Aorta (tissue), 5 donors: ENCODE measurements around the gene TARBP1. TPM values are rescaled to one million over a fixed set of nuclear protein-coding genes. Genes with fewer than 3 reads are reported as not detected.

Experiments
- ATAC-seq: fragments of 200-7000 bp; cut with Tn5 transposase; one replicate; pipeline ENCODE4 v1.9.1; 2022; ENCODE audit warnings: moderate library complexity; ENCODE audit not compliant: low FRiP score
- DNase-seq, 2 donors: peaks; one replicate each; pipeline ENCODE4 v3.0.0-alpha.2; 2020
- H3K27ac ChIP-seq, 2 donors: one replicate each; pipeline ENCODE4 v1.5.1; 2013; ENCODE audit warnings: low read length in 2 of 2, mild to moderate bottlenecking in 2 of 2, moderate library complexity in 2 of 2, control low read depth in 1 of 2, inconsistent platforms in 1 of 2, low read depth in 1 of 2
- H3K27me3 ChIP-seq, 2 donors: one replicate each; pipeline ENCODE4 v1.6.1; 2013; ENCODE audit warnings: control low read depth in 1 of 2, low read length in 1 of 2, mild to moderate bottlenecking in 1 of 2, moderate library complexity in 1 of 2; ENCODE audit not compliant: insufficient read depth in 2 of 2, control insufficient read depth in 1 of 2
- H3K36me3 ChIP-seq, 2 donors: one replicate each; pipeline ENCODE4 v1.6.1; 2013; ENCODE audit warnings: control low read depth in 1 of 2, low read length in 1 of 2, mild to moderate bottlenecking in 1 of 2; ENCODE audit not compliant: insufficient read depth in 2 of 2, control insufficient read depth in 1 of 2
- H3K4me1 ChIP-seq, 2 donors: one replicate each; pipeline ENCODE4 v1.6.1; 2013; ENCODE audit warnings: low read length in 2 of 2, control low read depth in 1 of 2, mild to moderate bottlenecking in 1 of 2, moderate library complexity in 1 of 2; ENCODE audit not compliant: insufficient read depth in 2 of 2, control insufficient read depth in 1 of 2
- H3K4me3 ChIP-seq, 2 donors: one replicate each; pipeline ENCODE4 v1.5.1; 2013; ENCODE audit warnings: low read length in 2 of 2, control low read depth in 1 of 2, mild to moderate bottlenecking in 1 of 2
- H3K9me3 ChIP-seq: one replicate; pipeline ENCODE4 v1.6.1; 2013; ENCODE audit warnings: mild to moderate bottlenecking, low read length; ENCODE audit not compliant: control insufficient read depth
- WGBS, 2 donors: extraction: QIAGEN DNeasy Blood & Tissue Kit; methylation state at CpG; one replicate each; pipeline ENCODE4 v1.1.7; 2013; 5-methylcytosine and 5-hydroxymethylcytosine counted together
- intact Hi-C, 2 donors: fragments of 100-400 bp; cut with DNase I; formaldehyde crosslinking; loops; one replicate each; pipeline versions ENCODE4 v1.14.2 to v1.15.0; 2022
- polyA plus RNA-seq, 2 donors: library from polyadenylated mRNA; stranded (reverse); fragments of 200-250 nt; gene quantifications; one replicate each; pipeline ENCODE4 v1.2.3, GENCODE V29; 2013
- total RNA-seq, 2 donors: library from RNA; stranded (reverse); fragmentation: NEBNext Ultra II Directional; extraction: Animal tissue kit (Norgen Biotek cat#: 25700); gene quantifications; one replicate each; pipeline ENCODE4 v1.2.1, GENCODE V29; 2021
- donor health status: healthy with polysubstance abuse.
- donor health status: Bipolar disorder and iron deficiency.
- donor health status: DM: no; HTN: no; CAD: no.
- donor health status: DM: no; HTN: no; CAD: no.
- donor health status: DM: yes; HTN: yes; CAD: no.

The TARBP1 gene
- total and polyA plus RNA-seq, 4 donors = 3.1 to 23.2 (median 14.2) TPM

DNA sequence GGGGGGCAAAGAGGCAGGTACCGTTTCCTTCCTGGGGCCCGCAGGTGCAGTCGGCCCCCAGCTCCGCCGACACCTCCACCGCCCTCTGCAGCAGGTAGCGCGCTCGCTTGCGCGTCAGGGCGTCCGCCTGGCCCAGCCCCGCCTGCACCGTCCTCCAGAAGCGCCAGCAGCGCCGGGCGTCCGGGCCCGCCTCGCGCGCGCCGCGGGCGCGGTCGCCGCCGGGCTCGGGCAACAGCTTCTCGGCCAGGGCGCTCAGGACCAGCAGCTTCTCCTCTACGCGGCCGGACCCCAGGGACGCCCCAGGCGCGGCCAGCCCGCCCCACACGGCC is 863 bp downstream of the TARBP1 start:
- 0% methylated on average over 43 of the region's 43 CpGs for WGBS, 2 donors
- Histone ChIP-seq H3K4me1 (no peaks in the 10 kb centered on the region), H3K9me3 (no peaks in the 10 kb centered on the region), H3K4me3 (peak overlapping the region; percentile 85 to 93), H3K36me3 (no peaks in the 10 kb centered on the region), H3K27ac (peak overlapping the region; percentile 15 to 42), H3K27me3 (no peaks in the 10 kb centered on the region)
- peak; percentile 58 for ATAC-seq
- DNase-seq = no peak
- intact Hi-C loops = no loop called here

DNA sequence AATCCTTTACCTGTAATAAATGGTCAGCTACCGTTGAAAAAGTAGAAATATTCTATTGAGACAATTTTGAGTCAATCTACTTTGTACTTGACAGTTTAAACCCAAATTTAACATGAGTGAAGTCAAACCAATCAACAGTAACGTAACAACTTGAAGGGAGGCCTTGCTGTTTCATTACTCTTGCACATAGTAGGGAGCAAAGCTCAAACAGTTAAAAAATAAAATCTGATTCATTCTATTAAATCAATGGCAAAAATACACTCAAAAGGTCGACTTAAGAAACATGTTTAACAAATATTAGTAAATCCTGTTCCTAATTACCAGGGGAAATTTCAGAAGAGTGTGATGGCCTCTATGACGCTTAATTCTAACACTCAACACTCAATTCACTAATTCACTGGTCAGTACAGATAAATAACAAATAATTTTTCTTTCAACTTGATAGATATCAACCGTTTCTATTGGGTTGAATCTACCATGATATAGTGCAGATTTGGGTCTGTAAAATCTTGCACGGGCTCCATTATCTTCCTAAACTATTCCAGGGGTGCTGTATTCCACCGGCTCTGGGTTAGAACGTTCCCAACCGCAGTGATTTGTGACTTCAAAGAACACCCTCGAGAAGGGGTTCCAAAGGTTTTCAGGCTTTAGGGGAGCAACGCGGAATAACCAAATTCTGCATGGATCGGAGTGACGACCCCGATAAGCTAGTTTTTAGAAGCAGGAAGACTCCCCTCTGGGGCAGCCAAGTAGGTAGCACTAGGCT is 1.4 kb downstream of the TARBP1 start:
- H3K4me3 ChIP-seq = peak overlapping the region; percentile 85 to 93
- ATAC-seq (no peak), DNase-seq (no peak)
- intact Hi-C loops = no loop called here
- H3K9me3 ChIP-seq = no peaks in the 10 kb centered on the region
- H3K27ac ChIP-seq = peak overlapping the region; percentile 7 to 15
- H3K4me1 ChIP-seq = no peaks in the 10 kb centered on the region
- 31 to 32% methylated on average over 15 of the region's 15 CpGs for WGBS, 2 donors
- H3K27me3 ChIP-seq = no peaks in the 10 kb centered on the region
- no peaks in the 10 kb centered on the region for H3K36me3 ChIP-seq

GRCh38 chr1:234476172-234476571 is 2.8 kb downstream of the TARBP1 start:
- DNase-seq (no peak), ATAC-seq (no peak)
- intact Hi-C loops = no loop called here
- H3K9me3 ChIP-seq = no peaks in the 10 kb centered on the region
- WGBS, 2 donors = 72 to 92% methylated on average over 5 of the region's 5 CpGs
- no peak overlapping the region for H3K27ac ChIP-seq
- no peaks in the 10 kb centered on the region for H3K27me3 ChIP-seq
- H3K4me1 ChIP-seq = no peaks in the 10 kb centered on the region
- H3K4me3 ChIP-seq = no peak overlapping the region
- no peaks in the 10 kb centered on the region for H3K36me3 ChIP-seq

DNA sequence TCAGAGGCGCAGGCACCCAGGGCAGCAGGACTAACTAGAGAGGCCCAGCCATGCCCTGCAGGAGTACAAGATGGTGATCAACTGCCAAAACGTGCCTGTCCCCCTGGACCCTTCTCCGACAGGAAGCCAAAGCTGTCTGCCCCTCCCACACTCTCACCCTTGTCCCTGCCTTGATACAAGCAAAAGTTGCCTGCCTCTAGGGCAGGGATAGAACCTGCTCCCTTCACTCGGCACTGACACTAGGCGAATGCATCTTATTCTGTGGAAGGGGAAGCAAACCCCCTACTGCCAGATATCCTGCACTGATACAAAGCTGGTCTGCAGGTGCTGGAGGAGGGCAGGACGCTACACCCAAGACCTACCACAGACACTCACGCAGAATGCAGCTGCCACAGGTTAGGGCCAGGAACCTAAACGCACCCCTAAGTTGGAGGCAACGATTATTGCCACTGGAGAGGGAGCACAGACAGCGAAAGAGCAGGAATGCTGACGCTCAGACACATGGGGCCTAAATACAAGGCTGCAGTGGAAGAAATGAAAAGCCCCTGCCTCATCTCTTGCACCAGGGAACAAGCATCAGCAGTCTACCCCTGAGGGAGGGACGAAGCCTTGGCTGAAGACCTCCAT is 3.7 kb downstream of the TARBP1 start:
- Histone ChIP-seq H3K4me1 (no peaks in the 10 kb centered on the region), H3K27ac (no peak overlapping the region), H3K36me3 (no peaks in the 10 kb centered on the region), H3K27me3 (no peaks in the 10 kb centered on the region), H3K9me3 (no peaks in the 10 kb centered on the region), H3K4me3 (no peak overlapping the region)
- ATAC-seq = no peak
- DNase-seq = no peak
- intact Hi-C loops = no loop called here
- 89 to 90% methylated on average over 12 of the region's 12 CpGs for WGBS, 2 donors

DNA sequence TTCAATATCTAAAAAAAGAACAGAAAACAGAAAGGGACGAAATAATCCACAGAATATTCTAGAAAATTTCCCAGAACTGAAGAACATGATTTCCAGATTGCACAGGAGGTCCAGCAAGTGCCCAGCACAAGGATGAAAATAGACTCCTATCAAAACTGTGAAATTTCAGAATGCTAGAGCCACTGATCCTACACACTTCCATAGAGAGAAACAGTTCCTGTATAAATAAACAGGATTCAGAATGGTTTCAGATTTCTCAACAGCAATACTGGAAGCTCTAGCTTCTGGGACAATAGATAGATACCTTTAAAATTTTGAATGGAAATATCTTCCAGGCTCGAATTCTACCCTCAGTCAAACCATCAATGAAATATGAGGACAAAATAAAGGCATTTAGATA is 4.6 kb downstream of the TARBP1 start:
- WGBS, 2 donors = 52 to 70% methylated on average over 2 of the region's 2 CpGs
- Histone ChIP-seq H3K9me3 (no peaks in the 10 kb centered on the region), H3K27ac (no peak overlapping the region), H3K36me3 (no peaks in the 10 kb centered on the region), H3K27me3 (no peaks in the 10 kb centered on the region), H3K4me1 (no peaks in the 10 kb centered on the region), H3K4me3 (no peak overlapping the region)
- intact Hi-C loops = no loop called here
- DNase-seq (no peak), ATAC-seq (no peak)

- no peak overlapping the region for H3K4me3 ChIP-seq
- intact Hi-C loops = no loop called here
- no peaks in the 10 kb centered on the region for H3K4me1 ChIP-seq
- H3K27me3 ChIP-seq = no peaks in the 10 kb centered on the region
- DNase-seq = no peak
- 85 to 91% methylated on average over 3 of the region's 3 CpGs for WGBS, 2 donors
- H3K36me3 ChIP-seq = no peaks in the 10 kb centered on the region
- H3K9me3 ChIP-seq = no peaks in the 10 kb centered on the region
- ATAC-seq = no peak
- no peak overlapping the region for H3K27ac ChIP-seq
Observed at GRCh38 chr1:234473118-234473517, 5.9 kb downstream of the TARBP1 start.

DNA sequence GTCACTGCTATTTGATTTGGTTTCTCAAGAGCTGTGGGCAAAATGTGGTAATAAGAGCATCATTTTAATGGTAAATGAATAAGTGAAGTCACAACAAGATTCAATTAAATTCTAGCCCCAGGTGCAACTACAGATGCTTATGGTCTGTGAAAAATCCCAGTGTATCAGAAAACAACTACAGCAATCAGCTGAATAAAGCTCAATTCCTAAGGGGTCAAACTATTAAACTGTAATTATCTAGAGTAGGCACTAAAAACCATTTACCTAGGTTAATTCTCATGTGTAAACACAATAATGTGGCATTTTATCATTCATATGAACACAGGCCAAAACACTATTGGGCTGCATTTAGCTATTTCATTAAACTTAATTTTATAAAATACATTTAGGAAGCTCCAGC is 9.6 kb downstream of the TARBP1 start:
- Histone ChIP-seq H3K27ac (no peak overlapping the region), H3K36me3 (no peaks in the 10 kb centered on the region), H3K27me3 (no peaks in the 10 kb centered on the region), H3K9me3 (no peaks in the 10 kb centered on the region), H3K4me3 (no peak overlapping the region), H3K4me1 (no peaks in the 10 kb centered on the region)
- ATAC-seq (no peak), DNase-seq (no peak)
- intact Hi-C loops = no loop called here

- WGBS, 2 donors = 91 to 95% methylated on average over 1 of the region's 1 CpG
- H3K4me3 ChIP-seq = no peak overlapping the region
- ATAC-seq = no peak
- intact Hi-C loops = no loop called here
- no peaks in the 10 kb centered on the region for H3K27me3 ChIP-seq
- no peaks in the 10 kb centered on the region for H3K4me1 ChIP-seq
- H3K9me3 ChIP-seq = no peaks in the 10 kb centered on the region
- H3K36me3 ChIP-seq = no peaks in the 10 kb centered on the region
- DNase-seq = no peak
- no peak overlapping the region for H3K27ac ChIP-seq
Observed at GRCh38 chr1:234468580-234468979, 10.4 kb downstream of the TARBP1 start.

GRCh38 chr1:234467821-234468220 is 11.2 kb downstream of the TARBP1 start:
- Histone ChIP-seq H3K4me3 (no peak overlapping the region), H3K4me1 (no peaks in the 10 kb centered on the region), H3K9me3 (no peaks in the 10 kb centered on the region), H3K36me3 (no peaks in the 10 kb centered on the region), H3K27ac (no peak overlapping the region), H3K27me3 (no peaks in the 10 kb centered on the region)
- intact Hi-C loops = no loop called here
- ATAC-seq (no peak), DNase-seq (no peak)
- 76 to 89% methylated on average over 6 of the region's 6 CpGs for WGBS, 2 donors
